Measurements from ENCODE around the gene TANK.

DNA sequence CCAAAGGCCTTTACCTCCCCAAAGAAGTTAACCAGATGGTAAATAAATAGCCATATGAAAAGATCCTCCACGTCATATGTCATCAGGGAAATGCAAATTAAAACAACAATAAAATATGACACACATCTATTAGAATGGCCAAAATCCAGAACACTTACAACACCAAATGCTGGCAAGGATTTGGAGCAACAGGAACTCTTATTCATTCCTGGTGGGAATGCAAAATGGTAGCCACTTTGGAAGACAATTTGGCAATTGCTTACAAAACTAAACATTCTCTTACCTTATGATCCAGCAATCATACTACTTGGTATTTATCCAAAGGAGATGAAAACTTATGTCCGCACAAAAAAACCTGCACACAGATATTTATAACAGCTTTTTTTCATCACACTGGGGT, 1.3 kb upstream of the TANK start:
- TF ChIP-seq CTCF (IDR thresholded peaks at IDR 0.05), result no peak
- no peak for TF ChIP-seq POLR2A (IDR thresholded peaks at IDR 0.05)

Measured in esophagus squamous epithelium (tissue), 4 donors.